C4-2B (cell line): ENCODE results near the gene COA8.

ENCODE experiments used
- CTCF ChIP-seq: fragments of 450-650 bp; conservative IDR thresholded peaks from 2 replicates; pipeline ENCODE4 v1.5.1; 2017; ENCODE audit warnings: mild to moderate bottlenecking
- ZFX ChIP-seq: fragments of 450-650 bp; IDR thresholded peaks from 2 replicates; pipeline ENCODE4 v1.6.1; 2017

- TF ChIP-seq CTCF, result no peak
- no peak for TF ChIP-seq ZFX
Measured at GRCh38 chr14:103552846-103553210, 9.9 kb upstream of the COA8 start.
